IMR-90 (cell line): ENCODE measurements around the gene C1QL2.

ENCODE experiments used
- BHLHE40 ChIP-seq: fragments of 150-350 bp; IDR thresholded peaks from 2 replicates; pipeline ENCODE4 v1.6.1; 2016; ENCODE audit warnings: mild to moderate bottlenecking, low read depth, low read length
- CEBPB ChIP-seq: IDR thresholded peaks from 2 replicates; pipeline ENCODE4 v1.6.1; 2012; ENCODE audit warnings: low read depth, low read length, improper control_type of control experiment
- FOS ChIP-seq: fragments of 150-350 bp; IDR thresholded peaks from 2 replicates; pipeline ENCODE4 v1.6.1; 2016; ENCODE audit warnings: low read depth, low read length
- MAFK ChIP-seq: IDR thresholded peaks from 2 replicates; pipeline ENCODE4 v1.6.1; 2012; ENCODE audit warnings: low read depth, low read length, improper control_type of control experiment
- POLR2A ChIP-seq: IDR thresholded peaks from 2 replicates; pipeline ENCODE4 v1.6.1; 2012; ENCODE audit warnings: mild to moderate bottlenecking, low read depth, low read length
- RAD21 ChIP-seq: IDR thresholded peaks from 2 replicates; pipeline ENCODE4 v1.6.1; 2012; ENCODE audit warnings: low read length, improper control_type of control experiment
- TF ChIP-seq, protein P1 (sequence below): conservative IDR thresholded peaks from 2 replicates; pipeline ENCODE4 v1.5.1; 2012; ENCODE audit warnings: mild to moderate bottlenecking, low read depth, low read length, improper control_type of control experiment
- TF ChIP-seq, protein P2 (sequence below): fragments of 150-350 bp; IDR thresholded peaks from 2 replicates; pipeline ENCODE4 v1.6.1; 2017; ENCODE audit warnings: mild to moderate bottlenecking, antibody characterized with exemption, low read length, low read depth
- TF ChIP-seq, protein P3 (sequence below): fragments of 150-350 bp; IDR thresholded peaks from 2 replicates; pipeline ENCODE4 v1.6.1; 2016; ENCODE audit warnings: low read depth, mild to moderate bottlenecking, low read length, moderate library complexity, borderline replicate concordance

DNA sequence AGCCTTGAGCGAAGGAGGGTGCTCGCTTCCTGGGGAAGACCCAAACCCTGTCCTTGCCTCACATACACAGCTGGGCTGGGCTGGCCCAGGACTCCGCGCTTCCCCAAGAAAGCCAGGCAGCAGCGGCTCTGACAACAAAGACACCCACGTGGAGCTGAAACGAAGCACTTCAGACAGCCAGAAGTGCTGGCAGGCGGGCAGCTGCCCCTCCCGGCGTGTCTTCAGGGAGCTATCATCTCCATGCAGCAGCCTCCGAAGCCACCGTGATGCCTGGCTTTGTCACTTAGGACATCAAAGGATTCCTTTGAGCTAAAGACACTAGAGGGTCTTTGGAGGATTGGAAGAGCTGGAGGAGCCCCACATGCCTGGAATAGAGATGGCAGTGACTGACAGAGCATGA is 35.2 kb downstream of the C1QL2 start:
- TF ChIP-seq, protein P1, sequence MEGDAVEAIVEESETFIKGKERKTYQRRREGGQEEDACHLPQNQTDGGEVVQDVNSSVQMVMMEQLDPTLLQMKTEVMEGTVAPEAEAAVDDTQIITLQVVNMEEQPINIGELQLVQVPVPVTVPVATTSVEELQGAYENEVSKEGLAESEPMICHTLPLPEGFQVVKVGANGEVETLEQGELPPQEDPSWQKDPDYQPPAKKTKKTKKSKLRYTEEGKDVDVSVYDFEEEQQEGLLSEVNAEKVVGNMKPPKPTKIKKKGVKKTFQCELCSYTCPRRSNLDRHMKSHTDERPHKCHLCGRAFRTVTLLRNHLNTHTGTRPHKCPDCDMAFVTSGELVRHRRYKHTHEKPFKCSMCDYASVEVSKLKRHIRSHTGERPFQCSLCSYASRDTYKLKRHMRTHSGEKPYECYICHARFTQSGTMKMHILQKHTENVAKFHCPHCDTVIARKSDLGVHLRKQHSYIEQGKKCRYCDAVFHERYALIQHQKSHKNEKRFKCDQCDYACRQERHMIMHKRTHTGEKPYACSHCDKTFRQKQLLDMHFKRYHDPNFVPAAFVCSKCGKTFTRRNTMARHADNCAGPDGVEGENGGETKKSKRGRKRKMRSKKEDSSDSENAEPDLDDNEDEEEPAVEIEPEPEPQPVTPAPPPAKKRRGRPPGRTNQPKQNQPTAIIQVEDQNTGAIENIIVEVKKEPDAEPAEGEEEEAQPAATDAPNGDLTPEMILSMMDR = no peak
- TF ChIP-seq MAFK = no peak
- TF ChIP-seq, protein P2, sequence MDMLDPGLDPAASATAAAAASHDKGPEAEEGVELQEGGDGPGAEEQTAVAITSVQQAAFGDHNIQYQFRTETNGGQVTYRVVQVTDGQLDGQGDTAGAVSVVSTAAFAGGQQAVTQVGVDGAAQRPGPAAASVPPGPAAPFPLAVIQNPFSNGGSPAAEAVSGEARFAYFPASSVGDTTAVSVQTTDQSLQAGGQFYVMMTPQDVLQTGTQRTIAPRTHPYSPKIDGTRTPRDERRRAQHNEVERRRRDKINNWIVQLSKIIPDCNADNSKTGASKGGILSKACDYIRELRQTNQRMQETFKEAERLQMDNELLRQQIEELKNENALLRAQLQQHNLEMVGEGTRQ = no peak
- TF ChIP-seq FOS = no peak
- no peak for TF ChIP-seq RAD21
- TF ChIP-seq POLR2A = no peak
- TF ChIP-seq, protein P3, sequence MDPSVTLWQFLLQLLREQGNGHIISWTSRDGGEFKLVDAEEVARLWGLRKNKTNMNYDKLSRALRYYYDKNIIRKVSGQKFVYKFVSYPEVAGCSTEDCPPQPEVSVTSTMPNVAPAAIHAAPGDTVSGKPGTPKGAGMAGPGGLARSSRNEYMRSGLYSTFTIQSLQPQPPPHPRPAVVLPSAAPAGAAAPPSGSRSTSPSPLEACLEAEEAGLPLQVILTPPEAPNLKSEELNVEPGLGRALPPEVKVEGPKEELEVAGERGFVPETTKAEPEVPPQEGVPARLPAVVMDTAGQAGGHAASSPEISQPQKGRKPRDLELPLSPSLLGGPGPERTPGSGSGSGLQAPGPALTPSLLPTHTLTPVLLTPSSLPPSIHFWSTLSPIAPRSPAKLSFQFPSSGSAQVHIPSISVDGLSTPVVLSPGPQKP = no peak
- no peak for TF ChIP-seq BHLHE40
- TF ChIP-seq CEBPB = no peak
